Glutamatergic neuron (in vitro differentiated cells): ENCODE results near the gene TOX2. TPM values are rescaled to one million over a fixed set of nuclear protein-coding genes. Genes with fewer than 3 reads are reported as not detected.

Source experiments
- DNase-seq: peaks from one replicate; pipeline ENCODE4 v3.0.0; 2022
- H3K27ac Mint-ChIP-seq: one replicate; pipeline ENCODE4 v1.8.0; 2020; ENCODE audit warnings: mild to moderate bottlenecking, mixed read lengths, inconsistent platforms; ENCODE audit not compliant: unreplicated experiment
- H3K27me3 Mint-ChIP-seq: one replicate; pipeline ENCODE4 v1.8.0; 2020; ENCODE audit warnings: mild to moderate bottlenecking, moderate library complexity, mixed read lengths, inconsistent platforms; ENCODE audit not compliant: unreplicated experiment
- H3K36me3 Mint-ChIP-seq: one replicate; pipeline ENCODE4 v1.8.0; 2020; ENCODE audit warnings: mild to moderate bottlenecking, mixed read lengths, inconsistent platforms; ENCODE audit not compliant: unreplicated experiment
- H3K4me1 Mint-ChIP-seq: one replicate; pipeline ENCODE4 v1.8.0; 2020; ENCODE audit warnings: mild to moderate bottlenecking, low read depth, mixed read lengths, inconsistent platforms; ENCODE audit not compliant: unreplicated experiment
- H3K4me3 Mint-ChIP-seq: one replicate; pipeline ENCODE4 v1.8.0; 2020; ENCODE audit warnings: mild to moderate bottlenecking, mixed read lengths, inconsistent platforms; ENCODE audit not compliant: unreplicated experiment
- H3K9me3 Mint-ChIP-seq: one replicate; pipeline ENCODE4 v1.8.0; 2020; ENCODE audit warnings: mild to moderate bottlenecking, moderate library complexity, mixed read lengths, inconsistent platforms; ENCODE audit not compliant: unreplicated experiment
- CTCF ChIP-seq: fragments of 200-600 bp; sonication (generic); IDR thresholded peaks from one replicate; pipeline ENCODE4 v1.5.0; 2021; ENCODE audit not compliant: partially characterized antibody, unreplicated experiment
- total RNA-seq: library from RNA; stranded (reverse); fragmentation: NEBNext Ultra II Directional; extraction: Animal tissue kit (Norgen Biotek cat#: 25700); gene quantifications from one replicate; pipeline ENCODE4 v1.2.1, GENCODE V29; 2021; ENCODE audit not compliant: unreplicated experiment

Gene TOX2
- total RNA-seq, 1 donor from 2014 or later = 11.0 TPM

GRCh38 chr20:44097521-44098255 lies 183.0 kb downstream of the TOX2 start:
- Mint-ChIP-seq H3K4me3 (no peak overlapping the region), H3K27ac (no peak overlapping the region), H3K9me3 (no peaks in the 10 kb centered on the region), H3K36me3 (no peaks in the 10 kb centered on the region), H3K27me3 (peaks cover 6% of the 10 kb centered on the region), H3K4me1 (peaks cover 3% of the 10 kb centered on the region)
- TF ChIP-seq CTCF = no peak
- DNase-seq = no peak

- Mint-ChIP-seq H3K4me3 (no peak overlapping the region), H3K36me3 (no peaks in the 10 kb centered on the region), H3K27me3 (peaks cover 4% of the 10 kb centered on the region), H3K9me3 (no peaks in the 10 kb centered on the region), H3K27ac (no peak overlapping the region), H3K4me1 (no peaks in the 10 kb centered on the region)
- DNase-seq = no peak
- no peak for TF ChIP-seq CTCF
Measured at GRCh38 chr20:44098256-44098630, 183.6 kb downstream of the TOX2 start.

- DNase-seq = no peak
- Mint-ChIP-seq H3K36me3 (no peaks in the 10 kb centered on the region), H3K27ac (no peak overlapping the region), H3K4me1 (no peaks in the 10 kb centered on the region), H3K4me3 (no peak overlapping the region), H3K9me3 (no peaks in the 10 kb centered on the region), H3K27me3 (peaks cover 4% of the 10 kb centered on the region)
- no peak for TF ChIP-seq CTCF
Measured at GRCh38 chr20:44098657-44099056, 184.0 kb downstream of the TOX2 start.

- Mint-ChIP-seq H3K27me3 (peaks cover 4% of the 10 kb centered on the region), H3K4me3 (no peak overlapping the region), H3K27ac (no peak overlapping the region), H3K9me3 (no peaks in the 10 kb centered on the region), H3K36me3 (no peaks in the 10 kb centered on the region), H3K4me1 (no peaks in the 10 kb centered on the region)
- DNase-seq = no peak
- TF ChIP-seq CTCF = no peak
Measured at GRCh38 chr20:44099832-44100231, 185.2 kb downstream of the TOX2 start.

- H3K9me3 Mint-ChIP-seq = no peaks in the 10 kb centered on the region
- H3K4me3 Mint-ChIP-seq = no peak overlapping the region
- no peak for DNase-seq
- TF ChIP-seq CTCF = no peak
- H3K27ac Mint-ChIP-seq = no peak overlapping the region
- peaks cover 3% of the 10 kb centered on the region for H3K36me3 Mint-ChIP-seq
- no peaks in the 10 kb centered on the region for H3K27me3 Mint-ChIP-seq
- H3K4me1 Mint-ChIP-seq = no peaks in the 10 kb centered on the region
Measured at GRCh38 chr20:44102582-44102981, 187.9 kb downstream of the TOX2 start.
